OCI-LY7 (cell line): ENCODE results near the gene SAP30L.

ENCODE experiments used
- EZH2phosphoT487 ChIP-seq: fragments of 200-600 bp; sonication (generic); IDR thresholded peaks from 2 replicates; pipeline ENCODE4 v1.6.1; 2018; ENCODE audit warnings: low read depth, borderline replicate concordance, mild to moderate bottlenecking, mixed run types, antibody characterized with exemption, low read length, moderate library complexity, mixed read lengths
- TF ChIP-seq, protein P1 (sequence below): fragments of 200-600 bp; sonication (generic); conservative IDR thresholded peaks from 2 replicates; pipeline ENCODE4 v1.5.1; 2014; ENCODE audit warnings: mild to moderate bottlenecking, antibody characterized with exemption, low read length, moderate library complexity, mixed read lengths

- TF ChIP-seq, protein P1, sequence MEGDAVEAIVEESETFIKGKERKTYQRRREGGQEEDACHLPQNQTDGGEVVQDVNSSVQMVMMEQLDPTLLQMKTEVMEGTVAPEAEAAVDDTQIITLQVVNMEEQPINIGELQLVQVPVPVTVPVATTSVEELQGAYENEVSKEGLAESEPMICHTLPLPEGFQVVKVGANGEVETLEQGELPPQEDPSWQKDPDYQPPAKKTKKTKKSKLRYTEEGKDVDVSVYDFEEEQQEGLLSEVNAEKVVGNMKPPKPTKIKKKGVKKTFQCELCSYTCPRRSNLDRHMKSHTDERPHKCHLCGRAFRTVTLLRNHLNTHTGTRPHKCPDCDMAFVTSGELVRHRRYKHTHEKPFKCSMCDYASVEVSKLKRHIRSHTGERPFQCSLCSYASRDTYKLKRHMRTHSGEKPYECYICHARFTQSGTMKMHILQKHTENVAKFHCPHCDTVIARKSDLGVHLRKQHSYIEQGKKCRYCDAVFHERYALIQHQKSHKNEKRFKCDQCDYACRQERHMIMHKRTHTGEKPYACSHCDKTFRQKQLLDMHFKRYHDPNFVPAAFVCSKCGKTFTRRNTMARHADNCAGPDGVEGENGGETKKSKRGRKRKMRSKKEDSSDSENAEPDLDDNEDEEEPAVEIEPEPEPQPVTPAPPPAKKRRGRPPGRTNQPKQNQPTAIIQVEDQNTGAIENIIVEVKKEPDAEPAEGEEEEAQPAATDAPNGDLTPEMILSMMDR: no peak
- no peak for TF ChIP-seq EZH2phosphoT487
Measured at GRCh38 chr5:154437281-154437965, 8.4 kb upstream of the SAP30L start.
